ENCODE measurements around the gene FRYL.

DNA sequence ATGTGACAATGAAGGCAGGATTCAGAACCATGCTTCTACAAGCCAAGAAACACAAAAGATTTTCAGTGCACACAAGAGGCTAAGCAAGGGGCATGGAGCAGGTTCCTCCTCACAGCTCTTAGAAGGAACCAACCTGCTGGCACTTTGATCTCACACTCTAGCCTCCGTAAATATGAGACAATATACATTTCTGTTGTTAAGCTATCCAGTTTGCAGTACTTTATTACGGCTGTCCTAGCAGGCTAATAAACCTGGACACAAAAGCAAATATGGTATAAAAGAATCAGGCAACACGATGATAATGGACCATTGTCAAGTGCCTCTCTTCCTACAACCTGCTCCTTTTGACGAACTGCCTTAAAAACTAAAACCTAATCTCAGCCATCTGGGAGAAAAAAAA is 175.6 kb downstream of the FRYL start:
- TF ChIP-seq, protein P1, sequence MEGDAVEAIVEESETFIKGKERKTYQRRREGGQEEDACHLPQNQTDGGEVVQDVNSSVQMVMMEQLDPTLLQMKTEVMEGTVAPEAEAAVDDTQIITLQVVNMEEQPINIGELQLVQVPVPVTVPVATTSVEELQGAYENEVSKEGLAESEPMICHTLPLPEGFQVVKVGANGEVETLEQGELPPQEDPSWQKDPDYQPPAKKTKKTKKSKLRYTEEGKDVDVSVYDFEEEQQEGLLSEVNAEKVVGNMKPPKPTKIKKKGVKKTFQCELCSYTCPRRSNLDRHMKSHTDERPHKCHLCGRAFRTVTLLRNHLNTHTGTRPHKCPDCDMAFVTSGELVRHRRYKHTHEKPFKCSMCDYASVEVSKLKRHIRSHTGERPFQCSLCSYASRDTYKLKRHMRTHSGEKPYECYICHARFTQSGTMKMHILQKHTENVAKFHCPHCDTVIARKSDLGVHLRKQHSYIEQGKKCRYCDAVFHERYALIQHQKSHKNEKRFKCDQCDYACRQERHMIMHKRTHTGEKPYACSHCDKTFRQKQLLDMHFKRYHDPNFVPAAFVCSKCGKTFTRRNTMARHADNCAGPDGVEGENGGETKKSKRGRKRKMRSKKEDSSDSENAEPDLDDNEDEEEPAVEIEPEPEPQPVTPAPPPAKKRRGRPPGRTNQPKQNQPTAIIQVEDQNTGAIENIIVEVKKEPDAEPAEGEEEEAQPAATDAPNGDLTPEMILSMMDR (IDR thresholded peaks at IDR 0.05 in 4 of 5, conservative IDR thresholded peaks at IDR 0.05 in 1 of 5) = no peak
- no peak for TF ChIP-seq POLR2A (IDR thresholded peaks at IDR 0.05)
